Measurements from ENCODE around the gene MRM1. TPM values are rescaled to one million over a fixed set of nuclear protein-coding genes. Genes with fewer than 3 reads are reported as not detected.
A peak's percentile ranks its signal among the peaks of the same experiment; 100 is the strongest.

MRM1 gene
- total RNA-seq, 1 donor from 2014 or later: 5.4 TPM

GRCh38 chr17:36643086-36643685 is 41.8 kb downstream of the MRM1 start:
- Mint-ChIP-seq H3K4me3 (peak overlapping the region; percentile 83), H3K9me3 (no peaks in the 10 kb centered on the region), H3K4me1 (peaks cover 17% of the 10 kb centered on the region), H3K27ac (ENCODE audit: unreplicated experiment) (no peak overlapping the region), H3K27me3 (ENCODE audit: low read depth) (peaks cover 89% of the 10 kb centered on the region), H3K36me3 (ENCODE audit: low read depth) (no peaks in the 10 kb centered on the region)
- no peak for TF ChIP-seq CTCF (conservative IDR thresholded peaks at IDR 0.05)
- DNase-seq (ENCODE audit: low read depth, low spot score): no peak

GRCh38 chr17:36645422-36645821 is 44.0 kb downstream of the MRM1 start:
- no peaks in the 10 kb centered on the region for H3K9me3 Mint-ChIP-seq
- H3K4me1 Mint-ChIP-seq: peaks cover 22% of the 10 kb centered on the region
- DNase-seq (ENCODE audit: low read depth, low spot score): no peak
- H3K27me3 Mint-ChIP-seq (ENCODE audit: low read depth): peaks cover 79% of the 10 kb centered on the region
- H3K4me3 Mint-ChIP-seq: no peak overlapping the region
- H3K36me3 Mint-ChIP-seq (ENCODE audit: low read depth): no peaks in the 10 kb centered on the region
- no peak for TF ChIP-seq CTCF (conservative IDR thresholded peaks at IDR 0.05)
- no peak overlapping the region for H3K27ac Mint-ChIP-seq (ENCODE audit: unreplicated experiment)

GRCh38 chr17:36647636-36648035 is 46.3 kb downstream of the MRM1 start:
- H3K4me1 Mint-ChIP-seq: peaks cover 15% of the 10 kb centered on the region
- no peak overlapping the region for H3K27ac Mint-ChIP-seq (ENCODE audit: unreplicated experiment)
- H3K4me3 Mint-ChIP-seq: no peak overlapping the region

GRCh38 chr17:36650096-36650775 is 48.9 kb downstream of the MRM1 start:
- Mint-ChIP-seq H3K36me3 (ENCODE audit: low read depth) (no peaks in the 10 kb centered on the region), H3K27me3 (ENCODE audit: low read depth) (peaks cover 63% of the 10 kb centered on the region), H3K4me1 (peaks cover 13% of the 10 kb centered on the region), H3K27ac (ENCODE audit: unreplicated experiment) (no peak overlapping the region), H3K9me3 (no peaks in the 10 kb centered on the region), H3K4me3 (no peak overlapping the region)
- no peak for DNase-seq (ENCODE audit: low read depth, low spot score)
- TF ChIP-seq CTCF (conservative IDR thresholded peaks at IDR 0.05): no peak

More at GRCh38 chr17:36647636-36648035, 46.3 kb downstream of the MRM1 start:
- no peak for TF ChIP-seq CTCF (conservative IDR thresholded peaks at IDR 0.05)
- no peak for DNase-seq (ENCODE audit: low read depth, low spot score)
- Mint-ChIP-seq H3K27me3 (ENCODE audit: low read depth) (peaks cover 73% of the 10 kb centered on the region), H3K36me3 (ENCODE audit: low read depth) (no peaks in the 10 kb centered on the region), H3K9me3 (no peaks in the 10 kb centered on the region)

- DNase-seq (ENCODE audit: low read depth, low spot score): no peak
- Mint-ChIP-seq H3K4me3 (no peak overlapping the region), H3K27ac (ENCODE audit: unreplicated experiment) (no peak overlapping the region), H3K4me1 (peaks cover 14% of the 10 kb centered on the region), H3K9me3 (no peaks in the 10 kb centered on the region), H3K36me3 (ENCODE audit: low read depth) (no peaks in the 10 kb centered on the region), H3K27me3 (ENCODE audit: low read depth) (peaks cover 68% of the 10 kb centered on the region)
- no peak for TF ChIP-seq CTCF (conservative IDR thresholded peaks at IDR 0.05)
Measured at GRCh38 chr17:36653374-36653773, 52.0 kb downstream of the MRM1 start.

All from neural crest cell (in vitro differentiated cells).